GM12878 (cell line): ENCODE data around the gene DHRS12. TPM values are rescaled to one million over a fixed set of nuclear protein-coding genes. Genes with fewer than 3 reads are reported as not detected.

Experiments
- ASH2L ChIP-seq: fragments of 300-600, 200-600 bp; sonication (generic); IDR thresholded peaks from 2 replicates; pipeline ENCODE4 v1.6.1; 2017; ENCODE audit warnings: low read depth, mild to moderate bottlenecking, borderline replicate concordance
- CEBPB ChIP-seq, 2 experiments: fragments of 150-350 bp in 1 of 2; IDR thresholded peaks; 2 replicates each; pipeline ENCODE4 v1.6.1; 2012 to 2014; ENCODE audit warnings: low read depth in 2 of 2, low read length in 2 of 2, borderline replicate concordance in 1 of 2, inconsistent platforms in 1 of 2
- E2F8 ChIP-seq: fragments of 450-650 bp; IDR thresholded peaks from 2 replicates; pipeline ENCODE4 v1.6.1; 2018; ENCODE audit warnings: mild to moderate bottlenecking, low read depth, moderate library complexity; ENCODE audit not compliant: partially characterized antibody
- E4F1 ChIP-seq: fragments of 450-650 bp; IDR thresholded peaks from 2 replicates; pipeline ENCODE4 v1.6.1; 2018; ENCODE audit warnings: borderline replicate concordance, mild to moderate bottlenecking; ENCODE audit not compliant: partially characterized antibody
- ELK1 ChIP-seq: IDR thresholded peaks from 2 replicates; pipeline ENCODE4 v1.6.1; 2012; ENCODE audit warnings: low read depth, low read length, improper control_type of control experiment
- GABPA ChIP-seq: IDR thresholded peaks from 2 replicates; pipeline ENCODE4 v1.6.1; 2014; ENCODE audit warnings: antibody characterized with exemption, low read depth, mild to moderate bottlenecking, inconsistent platforms
- LARP7 ChIP-seq: fragments of 450-650 bp; IDR thresholded peaks from 2 replicates; pipeline ENCODE4 v1.6.1; 2017; ENCODE audit warnings: mild to moderate bottlenecking
- MTA3 ChIP-seq: IDR thresholded peaks from 2 replicates; pipeline ENCODE4 v1.6.1; 2012; ENCODE audit warnings: low read length, inconsistent platforms, borderline replicate concordance
- MXI1 ChIP-seq: fragments of 150-350 bp; IDR thresholded peaks from 2 replicates; pipeline ENCODE4 v1.6.1; 2011; ENCODE audit warnings: low read depth, mild to moderate bottlenecking, inconsistent platforms, low read length, improper control_type of control experiment
- NR2C2 ChIP-seq: IDR thresholded peaks from 2 replicates; pipeline ENCODE4 v1.6.1; 2011; ENCODE audit warnings: borderline replicate concordance, low read depth; ENCODE audit not compliant: control insufficient read depth, insufficient read length
- NRF1 ChIP-seq: conservative IDR thresholded peaks from 2 replicates; pipeline ENCODE4 v1.6.1; 2011; ENCODE audit warnings: mild to moderate bottlenecking, low read depth, low read length, improper control_type of control experiment
- POLR2AphosphoS5 ChIP-seq: IDR thresholded peaks from 2 replicates; pipeline ENCODE4 v1.6.1; 2011; ENCODE audit warnings: mild to moderate bottlenecking, low read length, inconsistent platforms
- RELA ChIP-seq: fragments of 450-650 bp; IDR thresholded peaks from 2 replicates; pipeline ENCODE4 v1.8.0; 2014; ENCODE audit warnings: borderline replicate concordance; ENCODE audit not compliant: partially characterized antibody
- TAF1 ChIP-seq: IDR thresholded peaks from 2 replicates; pipeline ENCODE4 v1.6.1; 2011; ENCODE audit warnings: mild to moderate bottlenecking, low read depth, low read length, borderline replicate concordance
- WRNIP1 ChIP-seq: IDR thresholded peaks from 2 replicates; pipeline ENCODE4 v1.6.1; 2011; ENCODE audit warnings: low read depth, low read length, improper control_type of control experiment, borderline replicate concordance
- ZNF207 ChIP-seq: fragments of 450-650 bp; IDR thresholded peaks from 2 replicates; pipeline ENCODE4 v1.6.1; 2014; ENCODE audit warnings: antibody characterized with exemption, mild to moderate bottlenecking, borderline replicate concordance
- polyA plus RNA-seq, 11 experiments: library from polyadenylated mRNA; depleted of rRNA in 4 of 11; unstranded in 6 of 11; stranded (reverse) in 5 of 11; fragments of >200 nt; fragmentation: Nextera tagmentation in 4 of 11; fragmentation: Illumina TruSeq in 1 of 11; extraction: Ambion mirVana in 4 of 11; extraction: Trizol in 1 of 11; gene quantifications; 1 replicate in 1 of 11; 2 replicates in 10 of 11; pipeline versions ENCODE4 v1.2.1 to v1.2.3, GENCODE V29; 2011 to 2016; ENCODE audit warnings: inconsistent platforms in 2 of 11, missing spikeins in 2 of 11, low read depth in 1 of 11
- total RNA-seq, 4 experiments: library from RNA; depleted of rRNA in 3 of 4; stranded (reverse); fragments of >200 nt in 3 of 4; fragmentation: Illumina TruSeq in 1 of 4; extraction: Trizol in 1 of 4; gene quantifications; 2 replicates each; pipeline versions ENCODE4 v1.2.1 to v1.2.3, GENCODE V29; 2013 to 2021

DHRS12 gene
- total and polyA plus RNA-seq, 10 of the 15 experiments (the other 5 are each of a cell fraction or from before 2014, with no cell fraction given), result 2.9 to 11.3 (median 8.2) TPM

- TF ChIP-seq TAF1 (peak; percentile 60; the same call in 1 of the 2 replicates), GABPA (0 out of 2 replicates have a peak, but pooled peaks have one; percentile 40), ELK1 (peak; percentile 19; the same call in 1 of the 2 replicates), ZNF207 (peak; percentile 79; the same call in 1 of the 2 replicates), WRNIP1 (peak; percentile 61; the same call in 1 of the 2 replicates), NR2C2 (no peak), NRF1 (no peak), LARP7 (peak; percentile 98), ASH2L (peak; percentile 90; the same call in 1 of the 2 replicates), RELA (peak; percentile 64), MTA3 (no peak), E4F1 (no peak), CEBPB (IDR thresholded peaks at IDR 0.05; ENCODE audit: borderline replicate concordance in 1 of 2, low read depth in 2 of 2, low read length in 2 of 2) (no peak), POLR2AphosphoS5 (peak; percentile 90), MXI1 (no peak), E2F8 (peak; percentile 58)
Observed at GRCh38 chr13:51803422-51804294, at the start of gene DHRS12 (continued).
